NCI-H146 treated with DMSO at 0.1 percent for 48 hours (cell line): ENCODE measurements around the gene FAM114A1.
"Not testable (repeated sequence)": the region's sequence is repeated elsewhere in the genome, so short reads cannot be mapped to it uniquely, and the experiment has no call there.

ENCODE experiments used
- DNase-seq: peaks from one replicate; lab custom pipeline; 2025; ENCODE audit not compliant: unreplicated experiment; lab: John Stamatoyannopoulos, UW

The FAM114A1 gene

GRCh38 chr4:38902695-38903094, 35.1 kb downstream of the FAM114A1 start:
- no peak for DNase-seq

DNA sequence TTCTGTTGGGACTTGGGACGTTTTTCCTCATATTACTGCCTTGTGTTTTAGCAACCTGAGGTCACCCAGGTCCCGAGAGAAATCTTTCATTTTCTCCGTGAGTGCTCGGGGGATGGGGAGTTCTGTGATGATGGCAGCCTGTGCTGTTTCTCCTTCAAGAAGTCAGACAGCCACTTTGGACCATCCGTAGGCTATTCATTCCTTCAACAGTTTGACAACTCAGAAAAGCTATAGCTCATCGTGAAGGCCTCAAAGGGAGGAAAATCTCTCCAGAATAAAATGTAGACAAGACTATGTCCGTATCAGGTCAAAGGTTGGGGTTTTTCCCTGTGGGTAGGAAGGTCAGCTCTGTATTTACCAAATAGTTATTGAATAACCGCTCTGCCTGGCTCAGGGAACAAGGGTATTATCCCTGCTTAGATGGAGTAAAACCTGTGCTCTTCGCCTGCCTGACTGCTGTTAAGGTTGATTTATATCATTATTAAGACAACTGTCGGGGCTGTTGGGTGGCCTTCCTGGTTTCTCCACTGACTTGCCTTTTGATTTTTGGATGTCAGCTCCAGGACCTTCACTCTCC, 36.6 kb downstream of the FAM114A1 start:
- DNase-seq, result no peak

GRCh38 chr4:38904682-38905081, 37.1 kb downstream of the FAM114A1 start:
- DNase-seq, result no peak

DNA sequence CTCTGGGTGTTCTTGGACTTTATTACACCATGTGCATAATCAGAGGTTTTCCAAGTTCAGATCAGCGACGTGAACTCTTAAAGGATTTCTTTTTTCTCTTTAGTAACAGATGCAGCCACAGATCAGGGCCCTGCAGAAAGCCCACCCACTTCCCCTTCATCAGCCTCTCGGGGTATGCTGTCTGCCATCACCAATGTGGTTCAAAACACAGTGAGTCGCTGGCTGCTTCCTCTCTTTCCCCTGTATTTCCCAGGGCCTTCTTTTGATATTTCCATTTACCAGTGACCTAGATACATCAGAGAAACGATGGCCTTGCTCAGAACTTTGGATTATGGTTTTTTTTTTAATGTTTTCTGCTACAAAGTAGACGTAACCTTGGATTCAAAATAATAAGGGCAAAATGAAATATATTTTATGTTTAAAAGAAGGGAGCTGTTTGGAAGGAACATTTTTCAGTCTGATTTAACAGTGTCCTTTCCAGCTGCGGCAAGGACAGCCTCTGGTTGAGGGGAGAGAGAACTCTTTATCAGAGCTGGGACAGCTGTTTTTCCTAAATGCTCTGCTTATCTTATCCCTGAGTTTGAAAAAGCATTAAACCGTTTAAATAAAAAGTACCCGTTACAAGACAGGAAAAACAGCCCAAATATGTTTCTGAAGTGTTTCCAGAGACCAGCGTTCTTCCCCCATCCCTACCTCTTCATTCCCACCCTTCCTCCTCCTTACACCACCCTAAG, 38.2 kb downstream of the FAM114A1 start:
- DNase-seq, result no peak

DNA sequence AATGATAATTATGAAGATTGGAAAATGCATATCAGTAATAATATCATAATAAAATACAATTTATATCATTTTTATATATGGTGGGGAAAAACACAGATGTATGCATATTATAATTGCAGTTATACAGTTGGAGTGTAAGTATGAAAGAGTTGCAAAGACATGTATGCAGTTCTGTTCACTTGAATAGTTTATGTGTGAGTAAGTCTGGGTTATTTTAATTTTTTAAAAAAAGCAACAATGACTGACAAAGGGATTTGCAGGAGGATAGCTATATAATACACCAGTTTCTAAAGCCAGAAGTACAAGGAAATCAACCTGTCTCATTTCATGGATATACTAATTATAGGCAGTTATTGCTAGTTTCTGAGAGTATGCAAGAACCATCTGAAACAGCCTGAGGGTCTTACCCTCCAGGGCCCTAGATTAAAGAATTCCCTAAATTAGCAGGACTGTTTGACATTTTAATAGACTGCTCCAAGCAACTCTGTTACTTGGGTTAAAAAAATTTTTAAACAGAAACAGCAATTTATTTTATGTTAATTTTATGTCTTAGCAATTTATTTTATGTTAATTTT, 40.2 kb downstream of the FAM114A1 start:
- no peak for DNase-seq

DNA sequence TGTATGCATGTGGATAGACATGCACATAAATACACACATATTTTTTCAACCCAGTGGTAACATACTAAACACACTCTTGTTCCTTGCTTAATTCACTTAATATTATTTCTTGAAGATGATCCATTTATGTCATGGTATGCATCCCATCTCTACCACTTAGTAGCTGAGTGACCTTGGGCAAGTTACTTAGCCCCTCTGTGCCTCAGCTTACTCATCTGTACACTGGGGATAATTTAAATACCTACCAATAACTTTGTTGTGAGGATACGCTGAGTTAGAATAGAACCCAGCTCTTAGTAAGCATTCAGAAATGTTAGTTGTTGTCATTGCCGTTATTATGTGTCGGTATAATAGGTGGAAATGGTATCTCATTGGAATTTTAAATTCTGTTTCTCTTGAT, 41.4 kb downstream of the FAM114A1 start:
- DNase-seq, result no peak

GRCh38 chr4:38911257-38911656, 43.7 kb downstream of the FAM114A1 start:
- no peak for DNase-seq

GRCh38 chr4:38914854-38915253, 47.2 kb downstream of the FAM114A1 start:
- DNase-seq, result no peak

- DNase-seq, result not testable (repeated sequence)
Measured at GRCh38 chr4:38916267-38916666, 48.7 kb downstream of the FAM114A1 start.

GRCh38 chr4:38917481-38918025, 49.9 kb downstream of the FAM114A1 start:
- no peak for DNase-seq

GRCh38 chr4:38919494-38919893, 51.9 kb downstream of the FAM114A1 start:
- no peak for DNase-seq

- DNase-seq, result no peak
Measured at GRCh38 chr4:38920186-38920585, 52.6 kb downstream of the FAM114A1 start.

- no peak for DNase-seq
Measured at GRCh38 chr4:38920677-38921076, 53.1 kb downstream of the FAM114A1 start.

DNA sequence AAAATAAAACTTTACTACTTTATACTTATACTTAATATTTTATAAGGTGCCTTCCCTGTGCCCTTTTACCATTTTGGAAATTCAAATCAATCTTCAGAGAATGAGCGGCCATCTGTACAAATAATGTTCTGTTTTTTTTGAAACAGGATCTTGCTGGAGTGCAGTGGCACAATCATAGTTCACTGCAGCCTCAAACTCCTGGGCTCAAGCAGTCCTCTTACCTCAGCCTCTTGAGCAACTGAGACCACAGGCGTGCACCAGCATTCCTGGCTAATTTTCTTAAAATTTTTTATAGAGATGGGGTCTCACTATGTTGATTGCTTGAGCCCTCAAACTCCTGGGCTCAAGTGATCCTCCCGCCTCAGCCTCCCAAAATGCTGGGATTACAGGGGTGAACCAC, 53.5 kb downstream of the FAM114A1 start:
- no peak for DNase-seq

DNA sequence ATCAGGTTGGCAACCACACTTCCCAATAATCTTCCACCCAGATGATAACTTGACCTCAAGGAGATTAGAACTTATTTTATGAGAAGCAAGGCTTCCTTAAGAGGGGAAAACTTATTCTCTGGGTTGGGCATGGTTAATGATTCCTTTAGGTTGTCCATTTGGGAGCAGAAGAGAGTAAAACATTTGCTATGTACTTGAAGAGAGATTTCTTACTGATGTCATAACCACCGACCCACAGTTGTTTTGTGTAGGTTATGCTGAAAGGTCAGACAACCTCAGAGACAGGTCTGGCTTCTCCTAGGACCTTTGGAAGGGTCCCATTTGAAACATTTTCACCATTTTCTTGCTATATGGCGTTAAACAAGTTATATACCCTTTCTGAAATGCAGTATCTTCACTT, 56.1 kb downstream of the FAM114A1 start:
- DNase-seq, result no peak

DNA sequence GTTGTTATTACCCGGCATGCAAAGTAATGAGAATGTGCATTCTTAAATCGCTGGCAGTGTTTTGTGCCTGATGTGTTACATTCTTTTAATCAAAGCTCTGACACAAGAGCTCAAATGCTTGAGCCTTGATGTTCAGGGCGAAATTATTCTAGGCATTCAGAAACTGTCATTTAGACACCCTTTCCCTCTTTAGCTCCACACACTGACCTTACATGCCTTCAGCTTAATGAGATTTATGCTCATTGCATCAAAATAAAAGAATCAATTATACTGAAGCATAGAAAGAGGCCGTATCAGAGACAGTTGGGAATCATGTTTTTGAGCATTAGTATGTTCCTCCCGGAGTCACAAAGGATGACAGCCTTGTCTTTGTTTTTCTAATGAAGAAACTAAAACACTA, 56.7 kb downstream of the FAM114A1 start:
- no peak for DNase-seq

GRCh38 chr4:38925492-38926413, 58.1 kb downstream of the FAM114A1 start:
- DNase-seq, result no peak

DNA sequence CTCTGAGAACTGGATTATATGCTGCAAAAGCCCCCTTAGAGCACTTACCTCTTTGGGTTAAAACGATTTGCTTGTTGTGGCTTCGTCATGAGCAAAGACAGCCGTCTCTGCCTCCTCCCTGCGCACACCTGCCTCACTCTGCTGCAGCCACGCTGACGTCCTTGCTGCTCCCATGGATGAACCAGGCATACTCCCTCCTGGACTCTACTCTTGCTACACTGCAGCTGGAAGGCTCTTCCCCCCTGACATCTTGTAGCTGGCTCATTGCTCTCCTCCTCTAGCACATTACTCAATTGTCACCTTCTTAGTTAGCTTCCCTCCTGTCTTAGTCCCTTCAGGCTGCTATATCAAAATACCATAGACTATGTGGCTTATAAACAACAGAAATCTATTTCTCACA, 59.3 kb downstream of the FAM114A1 start:
- DNase-seq, result no peak

DNA sequence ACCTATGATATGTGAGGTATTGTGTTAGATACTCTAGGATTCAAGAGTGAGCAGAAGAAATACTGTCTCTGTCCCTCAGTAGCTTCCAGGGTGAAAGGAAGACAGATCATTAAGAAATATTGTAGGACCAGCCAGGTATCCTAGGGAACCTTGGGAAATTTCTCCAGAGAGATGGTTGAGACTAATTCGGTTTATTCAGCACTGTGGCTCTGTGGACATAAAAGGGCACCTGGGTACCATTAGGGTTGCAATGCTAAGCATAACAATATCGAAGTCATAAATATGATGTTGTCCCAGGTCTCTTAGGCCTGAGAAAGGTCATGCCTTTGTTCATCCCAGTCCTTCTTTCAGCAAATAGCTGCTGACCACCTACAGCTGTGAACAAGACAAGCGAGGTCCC, 61.0 kb downstream of the FAM114A1 start:
- DNase-seq, result no peak

- no peak for DNase-seq
Measured at GRCh38 chr4:38928974-38929373, 61.4 kb downstream of the FAM114A1 start.

- no peak for DNase-seq
Measured at GRCh38 chr4:38930204-38930603, 62.6 kb downstream of the FAM114A1 start.
